Mammary epithelial cell (primary cell): Measurements from ENCODE around the gene MRPL44.

Experiments
- EZH2 ChIP-seq: IDR thresholded peaks from 2 replicates; pipeline ENCODE4 v1.6.1; 2012; ENCODE audit warnings: low read length, inconsistent platforms, borderline replicate concordance
- TF ChIP-seq, protein P1 (sequence below), 2 donors: IDR thresholded peaks in 1 of 2; conservative IDR thresholded peaks in 1 of 2; 2 replicates each; pipeline ENCODE4 v1.5.1; 2011 to 2012; ENCODE audit warnings: inconsistent platforms in 2 of 2, low read length in 2 of 2, mild to moderate bottlenecking in 2 of 2, control low read depth in 1 of 2, low read depth in 1 of 2; ENCODE audit not compliant: insufficient read depth in 1 of 2; ENCODE audit errors: extremely low read depth in 1 of 2

DNA sequence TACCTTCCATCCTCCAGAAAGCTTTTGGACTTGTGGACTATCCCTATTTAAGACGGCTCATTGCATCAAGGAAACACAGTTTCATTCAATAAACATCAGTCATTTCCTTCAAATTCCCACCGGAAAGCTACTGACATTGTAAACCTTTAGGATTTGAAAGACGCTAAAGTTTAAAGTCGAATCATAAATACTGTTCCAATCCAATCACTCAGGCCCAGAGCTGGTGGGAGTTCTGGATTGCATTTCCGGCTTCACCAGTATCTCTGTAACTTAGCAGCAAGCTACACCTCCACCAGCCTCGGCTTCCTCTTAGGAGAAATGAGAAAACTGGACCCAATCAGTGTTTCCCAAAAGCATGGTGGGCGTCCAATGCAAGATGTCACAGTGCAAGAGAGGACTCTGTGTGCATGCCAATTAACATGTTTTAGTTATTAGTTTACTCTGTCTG lies 13.7 kb upstream of the MRPL44 start:
- no peak for TF ChIP-seq EZH2
- TF ChIP-seq, protein P1, sequence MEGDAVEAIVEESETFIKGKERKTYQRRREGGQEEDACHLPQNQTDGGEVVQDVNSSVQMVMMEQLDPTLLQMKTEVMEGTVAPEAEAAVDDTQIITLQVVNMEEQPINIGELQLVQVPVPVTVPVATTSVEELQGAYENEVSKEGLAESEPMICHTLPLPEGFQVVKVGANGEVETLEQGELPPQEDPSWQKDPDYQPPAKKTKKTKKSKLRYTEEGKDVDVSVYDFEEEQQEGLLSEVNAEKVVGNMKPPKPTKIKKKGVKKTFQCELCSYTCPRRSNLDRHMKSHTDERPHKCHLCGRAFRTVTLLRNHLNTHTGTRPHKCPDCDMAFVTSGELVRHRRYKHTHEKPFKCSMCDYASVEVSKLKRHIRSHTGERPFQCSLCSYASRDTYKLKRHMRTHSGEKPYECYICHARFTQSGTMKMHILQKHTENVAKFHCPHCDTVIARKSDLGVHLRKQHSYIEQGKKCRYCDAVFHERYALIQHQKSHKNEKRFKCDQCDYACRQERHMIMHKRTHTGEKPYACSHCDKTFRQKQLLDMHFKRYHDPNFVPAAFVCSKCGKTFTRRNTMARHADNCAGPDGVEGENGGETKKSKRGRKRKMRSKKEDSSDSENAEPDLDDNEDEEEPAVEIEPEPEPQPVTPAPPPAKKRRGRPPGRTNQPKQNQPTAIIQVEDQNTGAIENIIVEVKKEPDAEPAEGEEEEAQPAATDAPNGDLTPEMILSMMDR (conservative IDR thresholded peaks at IDR 0.05 in 1 of 2, IDR thresholded peaks at IDR 0.05 in 1 of 2; ENCODE audit: extremely low read depth in 1 of 2, insufficient read depth in 1 of 2, low read depth in 1 of 2, low read length in 2 of 2) = no peak
